Measurements from ENCODE around the gene TRMT44.

Gene TRMT44

GRCh38 chr4:8428288-8429097 is 12.1 kb upstream of the TRMT44 start:
- CTCF ChIA-PET = interaction anchor here (1.0 to 1.4 kb wide), 8 partner anchors 9 to 251 kb away, joined by 3 to 6 read pairs (median 3); no protein-coding TSS in a partner anchor
- TF ChIP-seq CTCF (IDR thresholded peaks at IDR 0.05; ENCODE audit: control extremely low read depth, extremely low read depth, low read depth, missing control alignments) = peak; percentile 6
- POLR2A ChIA-PET = interaction anchor here (0.6 to 0.9 kb wide), 5 partner anchors 9 to 1580 kb away, joined by 3 to 5 read pairs (median 3); no protein-coding TSS in a partner anchor
- DNase-seq (ENCODE audit: extremely low spot score) = peak; percentile 96

- DNase-seq (ENCODE audit: extremely low spot score) = no peak
- TF ChIP-seq CTCF (IDR thresholded peaks at IDR 0.05; ENCODE audit: control extremely low read depth, extremely low read depth, low read depth, missing control alignments) = no peak
- CTCF ChIA-PET = interaction anchor here (2.1 kb wide), 1 partner anchor 11 kb away, joined by 8 read pairs; no protein-coding TSS in a partner anchor
- POLR2A ChIA-PET = no interaction called here
Measured at GRCh38 chr4:8431553-8431952, 9.0 kb upstream of the TRMT44 start.

- DNase-seq (ENCODE audit: extremely low spot score) = no peak
- no peak for TF ChIP-seq CTCF (IDR thresholded peaks at IDR 0.05; ENCODE audit: control extremely low read depth, extremely low read depth, low read depth, missing control alignments)
- ChIA-PET CTCF (no interaction called here), POLR2A (no interaction called here)
Measured at GRCh38 chr4:8433136-8433535, 7.4 kb upstream of the TRMT44 start.

GRCh38 chr4:8434251-8435073 is 6.1 kb upstream of the TRMT44 start:
- TF ChIP-seq CTCF (IDR thresholded peaks at IDR 0.05; ENCODE audit: control extremely low read depth, extremely low read depth, low read depth, missing control alignments) = no peak
- POLR2A ChIA-PET = no interaction called here
- no peak for DNase-seq (ENCODE audit: extremely low spot score)
- CTCF ChIA-PET = no interaction called here

- ChIA-PET POLR2A (interaction anchor here (0.6 kb wide), 1 partner anchor 542 kb away, joined by 3 read pairs; no protein-coding TSS in a partner anchor), CTCF (interaction anchor here (0.7 to 2.2 kb wide), 9 partner anchors 9 to 267 kb away, joined by 3 to 7 read pairs (median 4); no protein-coding TSS in a partner anchor)
- DNase-seq (ENCODE audit: extremely low spot score) = peak; percentile 56
- no peak for TF ChIP-seq CTCF (IDR thresholded peaks at IDR 0.05; ENCODE audit: control extremely low read depth, extremely low read depth, low read depth, missing control alignments)
Measured at GRCh38 chr4:8435656-8436121, 4.9 kb upstream of the TRMT44 start.

GRCh38 chr4:8437281-8437680 is 3.3 kb upstream of the TRMT44 start:
- no peak for DNase-seq (ENCODE audit: extremely low spot score)
- no peak for TF ChIP-seq CTCF (IDR thresholded peaks at IDR 0.05; ENCODE audit: control extremely low read depth, extremely low read depth, low read depth, missing control alignments)
- POLR2A ChIA-PET = no interaction called here
- CTCF ChIA-PET = interaction anchor here (0.8 to 3.0 kb wide), 5 partner anchors 9 to 195 kb away, joined by 3 to 7 read pairs (median 4); no protein-coding TSS in a partner anchor

Measured in GM10248 (cell line).